SU-DHL-6 (cell line): ENCODE measurements around the gene CD93.

Experiments
- EZH2phosphoT487 ChIP-seq: fragments of 200-600 bp; sonication (generic), shearing (Covaris generic); conservative IDR thresholded peaks from 2 replicates; pipeline ENCODE4 v1.6.1; 2018; ENCODE audit warnings: mild to moderate bottlenecking, antibody characterized with exemption, low read length, moderate library complexity, mixed read lengths
- TF ChIP-seq, protein P1 (sequence below): fragments of 200-600 bp; sonication (generic); IDR thresholded peaks from one replicate; pipeline ENCODE4 v1.5.1; 2017; ENCODE audit warnings: antibody characterized with exemption, mild to moderate bottlenecking, low read length, moderate library complexity; ENCODE audit not compliant: insufficient read depth, poor library complexity, severe bottlenecking

DNA sequence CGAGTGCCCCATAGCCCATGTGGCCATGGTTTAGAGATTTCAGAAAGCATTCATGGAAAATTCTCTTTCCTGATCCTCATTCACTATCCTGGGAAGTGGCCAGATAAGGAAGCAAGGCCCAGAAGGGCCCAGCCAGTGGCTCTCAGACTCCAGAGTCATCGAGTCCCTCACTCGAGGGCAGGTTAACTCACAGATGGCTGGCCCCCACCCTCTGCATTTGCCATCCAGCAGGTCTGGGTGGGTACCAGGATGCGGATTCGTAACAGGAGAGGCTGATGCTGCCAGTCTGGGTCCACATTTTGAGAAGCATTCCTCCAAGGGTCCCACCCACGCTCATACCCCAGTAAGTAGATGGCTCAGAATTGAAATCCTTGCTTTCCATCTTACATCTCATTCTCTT, 54.8 kb downstream of the CD93 start:
- TF ChIP-seq, protein P1, sequence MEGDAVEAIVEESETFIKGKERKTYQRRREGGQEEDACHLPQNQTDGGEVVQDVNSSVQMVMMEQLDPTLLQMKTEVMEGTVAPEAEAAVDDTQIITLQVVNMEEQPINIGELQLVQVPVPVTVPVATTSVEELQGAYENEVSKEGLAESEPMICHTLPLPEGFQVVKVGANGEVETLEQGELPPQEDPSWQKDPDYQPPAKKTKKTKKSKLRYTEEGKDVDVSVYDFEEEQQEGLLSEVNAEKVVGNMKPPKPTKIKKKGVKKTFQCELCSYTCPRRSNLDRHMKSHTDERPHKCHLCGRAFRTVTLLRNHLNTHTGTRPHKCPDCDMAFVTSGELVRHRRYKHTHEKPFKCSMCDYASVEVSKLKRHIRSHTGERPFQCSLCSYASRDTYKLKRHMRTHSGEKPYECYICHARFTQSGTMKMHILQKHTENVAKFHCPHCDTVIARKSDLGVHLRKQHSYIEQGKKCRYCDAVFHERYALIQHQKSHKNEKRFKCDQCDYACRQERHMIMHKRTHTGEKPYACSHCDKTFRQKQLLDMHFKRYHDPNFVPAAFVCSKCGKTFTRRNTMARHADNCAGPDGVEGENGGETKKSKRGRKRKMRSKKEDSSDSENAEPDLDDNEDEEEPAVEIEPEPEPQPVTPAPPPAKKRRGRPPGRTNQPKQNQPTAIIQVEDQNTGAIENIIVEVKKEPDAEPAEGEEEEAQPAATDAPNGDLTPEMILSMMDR: no peak
- TF ChIP-seq EZH2phosphoT487: no peak
